GM19193 (cell line): ENCODE data around the gene COL4A1.

Experiments
- POLR2A ChIP-seq: IDR thresholded peaks from 4 replicates; pipeline ENCODE4 v1.6.1; 2011; ENCODE audit not compliant: insufficient read depth, insufficient read length; ENCODE audit errors: extremely low read depth

The COL4A1 gene

DNA sequence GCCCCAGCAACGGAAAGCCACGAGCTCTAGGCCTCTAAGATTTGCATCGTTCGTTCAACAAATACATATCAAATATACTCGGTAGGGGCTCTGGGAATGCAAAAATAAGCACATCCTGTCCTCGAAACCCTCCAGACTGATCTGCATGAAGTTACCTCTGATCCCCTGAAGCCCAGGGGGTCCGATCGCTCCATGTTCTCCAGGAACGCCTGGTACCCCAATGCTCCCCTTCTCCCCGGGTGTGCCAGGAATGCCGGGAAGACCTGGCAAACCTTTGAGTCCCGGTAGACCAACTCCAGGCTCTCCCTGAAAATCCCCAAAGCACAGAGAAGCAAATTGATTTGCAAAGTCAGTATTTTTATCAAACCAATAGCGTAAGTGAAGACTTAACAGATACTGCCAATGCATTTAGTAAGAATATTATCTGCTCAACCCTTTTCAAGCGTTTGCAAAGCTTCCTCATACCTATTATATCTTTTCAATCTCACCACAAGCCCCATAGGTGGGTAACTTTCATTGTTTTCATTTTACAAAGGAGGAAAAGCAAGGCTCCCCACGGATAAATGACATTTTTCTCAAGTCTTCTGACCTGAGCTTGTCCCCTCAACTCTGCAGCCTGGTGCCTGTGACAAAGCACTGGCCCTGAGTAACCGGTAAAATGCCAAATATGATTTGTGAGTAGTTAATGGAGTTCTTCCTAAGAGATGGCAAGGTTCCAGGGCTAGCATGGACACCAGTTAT, 127.7 kb downstream of the COL4A1 start:
- no peak for TF ChIP-seq POLR2A

DNA sequence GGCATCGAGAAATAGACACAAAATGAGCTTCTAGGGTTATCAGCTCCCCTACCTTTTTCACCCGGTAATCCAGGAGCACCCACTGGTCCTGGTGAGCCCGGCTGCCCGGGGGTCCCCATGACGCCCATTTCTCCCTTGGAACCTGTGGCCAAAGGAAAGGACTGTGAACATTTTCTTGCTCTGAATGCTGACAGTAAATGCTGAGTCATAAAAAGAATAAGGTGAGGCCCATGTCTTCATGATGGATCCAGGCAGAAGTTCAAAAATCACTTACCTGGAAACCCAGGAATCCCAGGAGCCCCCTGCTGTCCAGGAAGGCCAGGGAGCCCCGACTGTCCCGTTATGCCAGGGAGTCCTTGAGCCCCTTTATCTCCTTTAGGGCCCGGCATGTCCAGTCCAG, 129.2 kb downstream of the COL4A1 start:
- TF ChIP-seq POLR2A, result no peak

DNA sequence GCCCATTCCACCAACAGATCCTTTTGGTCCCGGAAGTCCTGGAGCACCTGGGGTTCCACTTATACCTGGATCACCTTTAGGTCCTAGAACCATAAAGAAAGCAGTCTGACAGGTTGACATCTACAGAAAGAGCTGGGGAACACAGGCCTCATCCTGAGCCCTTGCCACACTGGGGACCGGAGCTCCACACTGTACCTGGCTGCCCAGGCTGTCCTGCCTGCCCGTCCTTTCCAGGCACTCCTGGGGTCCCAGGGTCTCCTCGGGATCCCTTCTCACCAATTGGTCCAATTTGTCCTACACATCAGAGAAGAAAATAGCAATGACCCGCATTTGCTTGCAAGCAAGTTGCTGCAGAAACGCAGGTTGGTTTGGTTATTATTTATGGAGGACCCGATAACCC, 130.5 kb downstream of the COL4A1 start:
- TF ChIP-seq POLR2A, result no peak

DNA sequence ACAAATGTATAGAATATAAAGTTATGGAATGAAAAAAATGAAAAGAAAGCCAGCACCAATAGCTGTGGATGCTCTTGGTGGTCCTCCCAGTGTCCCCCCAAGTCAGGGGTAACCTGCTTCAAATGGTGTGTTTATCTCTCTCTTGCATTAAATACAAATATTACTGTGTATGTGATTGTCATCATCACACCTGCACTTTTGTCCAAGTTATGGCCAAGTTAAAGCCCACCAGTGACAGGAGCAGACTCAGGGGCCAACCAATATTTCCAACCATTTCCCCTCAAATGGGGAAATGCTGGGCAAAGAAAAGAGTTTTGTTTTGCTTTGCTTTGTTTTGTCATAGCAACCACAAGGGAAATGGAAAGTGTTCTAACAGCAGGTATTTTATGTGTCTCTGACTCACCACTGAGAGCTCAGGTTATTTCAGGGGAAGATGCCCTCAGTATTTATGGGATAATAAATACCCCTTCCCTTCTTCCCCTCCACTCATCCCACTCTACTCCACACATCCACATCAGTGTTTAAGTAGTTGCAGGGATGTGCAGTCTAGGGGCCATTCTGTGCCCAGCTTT, 133.6 kb downstream of the COL4A1 start:
- no peak for TF ChIP-seq POLR2A

DNA sequence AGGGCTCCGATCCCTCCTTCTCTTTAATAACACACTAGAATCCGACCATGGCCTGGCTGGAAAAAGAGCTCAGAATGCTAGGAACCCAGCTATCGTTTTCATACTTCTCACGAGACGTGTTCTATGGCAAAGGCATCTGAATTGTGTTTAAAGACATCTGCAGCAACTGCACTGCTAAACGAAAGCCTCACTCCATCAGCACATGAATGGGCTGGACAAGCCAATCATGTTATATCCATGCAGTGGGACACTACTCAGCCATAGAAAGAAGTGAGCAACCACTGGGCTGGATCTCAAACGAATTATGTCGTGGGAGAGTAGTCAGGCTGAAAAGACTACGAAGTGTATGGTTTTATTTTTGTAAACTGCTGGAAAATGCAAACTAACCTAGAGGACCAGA, 136.1 kb downstream of the COL4A1 start:
- no peak for TF ChIP-seq POLR2A

DNA sequence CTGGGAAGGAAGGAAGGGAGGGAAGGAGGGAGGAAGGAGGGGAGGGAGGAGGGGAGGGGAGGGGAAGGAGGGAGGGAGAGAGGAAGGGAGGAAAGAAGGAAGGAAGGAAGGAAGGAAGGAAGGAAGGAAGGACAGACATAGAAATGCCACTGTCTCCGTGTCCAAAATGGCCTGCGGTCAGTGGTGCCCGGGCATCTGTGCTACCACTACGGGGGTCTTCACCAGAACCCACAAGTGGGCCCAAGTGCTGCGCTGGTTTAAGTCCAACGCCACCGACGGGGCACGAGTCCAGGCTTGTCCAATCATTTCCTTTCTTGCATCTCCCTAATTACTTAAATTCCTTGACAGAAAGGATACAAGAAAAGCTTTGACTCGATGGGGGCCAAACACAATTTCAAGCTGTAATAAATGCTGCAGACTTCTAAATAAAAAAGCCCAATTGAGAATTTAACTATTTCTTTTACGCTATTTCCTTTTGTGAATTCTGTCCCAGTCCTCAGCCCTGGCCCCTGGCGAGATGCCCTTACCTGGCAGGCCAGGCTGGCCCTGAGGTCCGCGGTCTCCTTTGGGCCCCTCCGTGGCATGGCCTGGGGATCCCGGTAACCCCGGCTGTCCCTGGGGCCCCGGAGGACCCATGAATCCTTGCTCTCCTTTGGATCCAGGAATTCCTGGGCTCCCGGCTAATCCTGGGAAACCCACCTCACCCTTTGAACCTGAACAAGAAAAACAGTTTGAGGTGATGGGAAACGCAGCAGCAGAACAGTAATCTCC, 136.8 kb downstream of the COL4A1 start:
- no peak for TF ChIP-seq POLR2A

DNA sequence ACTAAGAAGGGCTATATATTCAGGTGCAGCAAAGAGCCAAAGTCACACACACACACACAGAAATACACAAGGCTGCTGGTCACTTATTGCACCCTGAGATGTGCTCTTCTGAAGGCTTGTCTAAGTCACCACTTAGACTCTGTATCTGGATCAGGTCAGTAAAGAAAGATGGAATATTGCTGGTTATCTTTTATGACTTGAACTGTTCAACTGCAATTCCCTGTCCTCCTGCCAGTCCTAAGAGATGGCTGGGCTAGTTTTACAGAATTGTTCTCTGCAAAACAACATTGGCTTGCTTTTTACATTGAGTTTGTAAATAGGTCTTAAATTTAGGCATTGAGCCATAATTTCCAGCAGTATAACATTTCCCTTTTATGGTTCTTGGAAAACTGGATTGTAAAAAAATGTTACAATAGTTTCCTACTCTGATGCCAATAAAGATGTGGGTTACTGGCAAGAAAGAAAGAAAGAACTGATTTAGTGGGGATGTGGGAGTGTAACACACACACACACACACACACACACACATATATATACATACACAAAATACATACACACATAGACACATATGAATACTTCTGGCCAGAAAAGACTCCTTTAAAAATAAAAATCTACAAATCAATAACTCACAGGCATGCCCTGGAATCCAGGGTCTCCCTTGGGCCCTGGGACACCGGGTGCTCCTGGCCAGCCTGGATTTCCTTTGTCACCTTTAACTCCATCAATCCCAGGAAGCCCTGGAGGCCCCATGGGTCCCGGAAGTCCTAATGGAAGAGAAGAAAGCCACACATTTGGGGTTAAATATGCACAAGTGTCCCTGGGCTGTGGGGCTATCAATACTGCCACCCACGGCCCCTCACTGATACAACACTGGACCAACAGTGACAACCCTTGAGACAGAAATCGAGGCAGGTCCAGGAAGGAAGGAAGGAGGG, 137.7 kb downstream of the COL4A1 start:
- TF ChIP-seq POLR2A, result no peak

DNA sequence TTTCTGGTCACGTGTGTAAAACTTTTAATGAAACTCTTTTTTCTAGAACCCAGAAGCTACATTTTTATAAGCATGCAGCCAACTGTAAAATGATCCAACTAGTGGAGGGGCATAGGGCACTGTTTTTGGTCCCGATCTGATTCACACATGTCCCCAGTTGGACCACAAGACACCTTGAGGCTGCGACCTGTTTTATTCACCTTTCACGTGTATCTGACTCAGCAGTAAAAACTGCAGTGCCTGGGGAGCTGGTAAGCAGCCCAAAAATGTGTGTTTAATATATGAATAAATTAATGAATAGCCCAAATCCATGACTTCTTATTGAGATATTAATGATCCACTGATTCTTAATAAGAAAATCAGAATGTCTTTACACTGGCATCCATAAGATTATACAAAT, 140.4 kb downstream of the COL4A1 start:
- no peak for TF ChIP-seq POLR2A

DNA sequence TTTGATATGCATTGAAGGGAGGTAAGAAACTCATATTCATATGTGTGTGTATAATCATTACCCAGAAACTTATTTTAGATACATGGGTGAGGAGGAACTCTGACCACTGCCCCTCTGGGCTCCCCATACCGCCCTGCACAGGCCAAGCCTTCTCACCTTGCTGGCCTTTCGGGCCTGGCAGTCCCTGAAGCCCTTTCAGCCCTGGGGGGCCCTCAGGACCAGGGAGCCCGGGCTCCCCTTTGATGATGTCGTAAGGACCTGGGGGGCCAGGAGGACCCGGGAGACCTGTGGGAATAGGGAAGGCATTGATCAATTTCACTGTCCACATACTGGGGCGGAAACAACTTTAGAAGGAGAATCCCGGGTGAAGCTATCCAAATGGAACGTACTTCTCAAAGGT, 142.3 kb downstream of the COL4A1 start:
- no peak for TF ChIP-seq POLR2A

DNA sequence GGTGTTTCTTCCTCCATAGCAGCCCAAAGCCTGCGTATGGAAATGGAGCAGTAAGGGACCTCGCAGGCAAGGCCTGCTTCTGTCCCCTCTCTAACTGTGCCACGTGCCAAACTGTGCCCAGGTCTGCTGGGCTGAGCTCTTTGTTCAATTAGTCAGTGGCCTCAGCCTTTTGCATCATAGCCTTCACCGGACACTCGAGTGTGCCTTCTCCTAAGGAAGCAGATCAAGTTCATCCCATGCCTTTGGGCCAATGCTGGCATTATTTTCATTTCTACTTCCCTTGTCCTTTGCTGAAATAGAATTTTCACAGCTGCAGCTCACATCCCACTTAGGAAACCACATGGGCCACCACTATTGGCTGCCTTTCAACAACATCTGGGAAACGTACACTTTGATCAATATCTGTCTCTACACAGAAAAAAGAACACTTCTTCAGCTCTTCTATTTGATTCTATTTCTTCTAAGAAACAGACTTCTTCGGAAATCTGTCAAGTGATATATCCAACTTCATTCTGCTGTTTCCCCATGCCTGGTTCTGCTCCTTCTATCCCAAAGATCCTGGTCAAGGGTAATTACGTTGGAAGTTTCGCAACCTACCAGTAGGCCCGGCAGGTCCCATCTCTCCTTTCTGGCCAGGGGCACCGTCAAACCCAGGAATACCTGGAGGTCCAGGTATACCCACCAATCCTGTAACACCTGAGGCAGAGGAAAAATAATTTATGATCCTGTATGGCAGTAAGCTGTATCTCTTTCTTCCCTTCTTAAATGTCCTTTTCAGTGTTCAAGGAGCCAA, 143.9 kb downstream of the COL4A1 start:
- TF ChIP-seq POLR2A, result no peak

DNA sequence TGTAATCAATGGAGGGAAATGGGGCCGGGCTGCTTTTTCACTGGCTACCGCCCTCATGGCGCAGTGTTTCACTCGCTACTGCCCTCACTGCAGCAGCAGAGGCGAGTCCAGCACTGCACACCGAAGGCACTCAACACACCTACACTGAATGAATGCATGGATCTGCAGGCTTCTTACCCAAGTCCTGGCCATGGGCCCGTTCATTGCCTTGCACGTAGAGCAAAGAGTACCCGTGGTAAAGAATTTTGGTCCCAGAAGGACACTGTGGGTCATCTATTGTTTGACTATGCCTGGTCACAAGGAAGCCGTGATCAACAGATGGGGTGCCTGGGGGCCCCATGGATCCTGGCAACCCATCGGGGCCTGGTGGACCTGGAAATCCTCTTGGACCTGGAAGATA, 144.9 kb downstream of the COL4A1 start:
- TF ChIP-seq POLR2A, result no peak

DNA sequence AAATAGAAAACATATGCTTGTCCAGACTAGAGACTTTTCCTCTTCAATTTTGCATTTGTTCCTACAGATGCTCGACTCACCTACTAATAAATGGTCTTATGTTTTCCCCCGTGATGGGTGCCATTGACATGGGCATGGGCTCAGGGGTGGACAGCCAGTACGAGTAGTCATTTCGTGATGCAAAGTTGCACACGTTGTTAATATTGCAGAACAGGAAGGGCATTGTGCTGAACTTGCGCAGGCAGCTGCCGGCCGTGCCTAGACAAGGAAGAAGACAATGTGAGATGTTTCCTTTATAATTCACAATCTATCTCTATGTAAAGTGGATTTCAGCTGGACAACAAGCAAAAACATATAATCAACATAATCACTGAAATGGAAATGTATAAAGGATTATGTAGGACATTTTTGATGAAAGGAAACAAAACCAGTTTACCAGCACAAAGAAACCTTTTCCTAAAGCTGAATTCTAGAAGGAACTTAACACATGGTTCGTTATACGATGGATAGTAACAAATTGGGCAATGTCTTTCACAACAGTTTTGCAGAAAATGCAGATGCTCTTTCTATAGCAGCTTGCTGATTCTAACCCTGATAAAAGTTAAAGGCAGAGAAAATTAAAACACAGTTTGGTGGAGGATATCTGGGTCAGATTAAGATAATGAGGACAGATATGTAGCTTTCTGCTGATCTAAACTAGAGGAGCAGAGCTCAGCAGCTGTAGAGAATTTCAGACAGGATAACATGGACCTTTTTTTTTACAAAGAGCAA, 145.7 kb downstream of the COL4A1 start:
- no peak for TF ChIP-seq POLR2A

DNA sequence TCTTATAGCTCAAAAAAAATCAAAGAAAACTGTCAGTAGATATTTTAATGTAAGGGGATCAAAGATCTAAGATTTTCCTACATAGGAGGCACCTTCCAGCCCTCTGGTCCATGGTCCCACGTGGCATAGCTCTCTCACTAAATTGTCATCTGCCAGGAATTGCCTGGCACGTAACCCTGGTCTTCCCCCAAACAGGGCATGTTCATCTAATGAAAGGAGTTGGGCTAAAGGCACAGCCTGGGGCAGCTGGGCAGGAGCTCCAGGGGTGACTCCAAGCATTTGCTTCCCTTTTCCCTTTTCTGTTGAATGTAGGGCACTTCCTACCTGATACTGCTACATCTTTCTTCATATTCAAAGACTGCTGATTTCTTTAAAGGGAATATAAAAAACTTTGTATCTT, 148.7 kb downstream of the COL4A1 start:
- no peak for TF ChIP-seq POLR2A
